Liver (tissue), 9 donors: ENCODE measurements around the gene GABRR1. TPM values are rescaled to one million over a fixed set of nuclear protein-coding genes. Genes with fewer than 3 reads are reported as not detected.

Source experiments
- DNase-seq: peaks from one replicate; pipeline ENCODE4 v3.0.0-alpha.2; 2017; ENCODE audit warnings: low spot score
- H3K27ac ChIP-seq, 2 donors: one replicate each; pipeline ENCODE4 v1.7.0; 2013; ENCODE audit warnings: inconsistent platforms in 2 of 2, low read length in 2 of 2, control low read depth in 1 of 2, low read depth in 1 of 2, mild to moderate bottlenecking in 1 of 2
- H3K27me3 ChIP-seq, 4 donors: one replicate each; pipeline versions ENCODE4 v1.6.1 to v1.7.0; 2013; ENCODE audit warnings: low read length in 3 of 4, inconsistent platforms in 1 of 4, mild to moderate bottlenecking in 1 of 4, moderate library complexity in 1 of 4; ENCODE audit not compliant: control insufficient read depth in 4 of 4, insufficient read depth in 4 of 4
- H3K36me3 ChIP-seq, 4 donors: one replicate each; pipeline versions ENCODE4 v1.6.1 to v1.7.0; 2013; ENCODE audit warnings: low read length in 3 of 4, mild to moderate bottlenecking in 3 of 4, low read depth in 1 of 4, moderate library complexity in 1 of 4; ENCODE audit not compliant: control insufficient read depth in 4 of 4, insufficient read depth in 3 of 4
- H3K4me1 ChIP-seq, 4 donors: one replicate each; pipeline versions ENCODE4 v1.6.1 to v1.7.0; 2013; ENCODE audit warnings: low read length in 3 of 4, mild to moderate bottlenecking in 3 of 4, moderate library complexity in 1 of 4; ENCODE audit not compliant: control insufficient read depth in 4 of 4, insufficient read depth in 4 of 4
- H3K4me3 ChIP-seq, 3 donors: one replicate each; pipeline versions ENCODE4 v1.6.1 to v1.7.0; 2013; ENCODE audit warnings: low read length in 3 of 3, control low read depth in 1 of 3, low read depth in 1 of 3, mild to moderate bottlenecking in 1 of 3
- H3K9ac ChIP-seq, 2 donors: one replicate each; pipeline ENCODE4 v1.7.0; 2013; ENCODE audit warnings: low read length in 2 of 2, mild to moderate bottlenecking in 2 of 2, moderate library complexity in 2 of 2, control low read depth in 1 of 2, low read depth in 1 of 2
- H3K9me3 ChIP-seq, 4 donors: one replicate each; pipeline versions ENCODE4 v1.6.1 to v1.7.0; 2013; ENCODE audit warnings: low read length in 3 of 4; ENCODE audit not compliant: control insufficient read depth in 4 of 4
- ATF3 ChIP-seq: IDR thresholded peaks from 2 replicates; pipeline ENCODE4 v1.6.1; 2016; ENCODE audit warnings: antibody characterized with exemption
- EGR1 ChIP-seq, 2 donors: IDR thresholded peaks; 2 replicates each; pipeline ENCODE4 v1.6.1; 2016 to 2018; ENCODE audit warnings: antibody characterized with exemption in 2 of 2, low read depth in 2 of 2
- FOXA1 ChIP-seq: IDR thresholded peaks from 2 replicates; pipeline ENCODE4 v1.6.1; 2016; ENCODE audit warnings: antibody characterized with exemption
- FOXA2 ChIP-seq: IDR thresholded peaks from 2 replicates; pipeline ENCODE4 v1.6.1; 2016; ENCODE audit warnings: antibody characterized with exemption
- GABPA ChIP-seq, 2 donors: IDR thresholded peaks in 1 of 2; conservative IDR thresholded peaks in 1 of 2; 2 replicates each; pipeline ENCODE4 v1.6.1; 2016; ENCODE audit warnings: antibody characterized with exemption in 2 of 2, mild to moderate bottlenecking in 1 of 2, moderate library complexity in 1 of 2
- HNF4A ChIP-seq, 2 donors: conservative IDR thresholded peaks; 2 replicates each; pipeline ENCODE4 v1.6.1; 2016; ENCODE audit warnings: antibody characterized with exemption in 2 of 2, mild to moderate bottlenecking in 2 of 2
- HNF4G ChIP-seq: IDR thresholded peaks from 2 replicates; pipeline ENCODE4 v1.6.1; 2016; ENCODE audit warnings: antibody characterized with exemption
- JUND ChIP-seq, 2 donors: IDR thresholded peaks; 2 replicates each; pipeline ENCODE4 v1.6.1; 2016; ENCODE audit warnings: antibody characterized with exemption in 2 of 2
- NR2F2 ChIP-seq: IDR thresholded peaks from 2 replicates; pipeline ENCODE4 v1.6.1; 2016; ENCODE audit warnings: antibody characterized with exemption
- RAD21 ChIP-seq, 2 donors: IDR thresholded peaks; 2 replicates each; pipeline ENCODE4 v1.6.1; 2016; ENCODE audit warnings: antibody characterized with exemption in 2 of 2, mild to moderate bottlenecking in 2 of 2
- RXRA ChIP-seq, 2 donors: IDR thresholded peaks; 2 replicates each; pipeline ENCODE4 v1.6.1; 2017 to 2018; ENCODE audit warnings: antibody characterized with exemption in 2 of 2, mild to moderate bottlenecking in 1 of 2
- SP1 ChIP-seq: IDR thresholded peaks from 2 replicates; pipeline ENCODE4 v1.6.1; 2018; ENCODE audit warnings: antibody characterized with exemption, mild to moderate bottlenecking
- TAF1 ChIP-seq: conservative IDR thresholded peaks from 2 replicates; pipeline ENCODE4 v1.6.1; 2016; ENCODE audit warnings: antibody characterized with exemption, mild to moderate bottlenecking
- YY1 ChIP-seq: IDR thresholded peaks from 2 replicates; pipeline ENCODE4 v1.6.1; 2016; ENCODE audit warnings: antibody characterized with exemption, mild to moderate bottlenecking
- ZBTB33 ChIP-seq: IDR thresholded peaks from 2 replicates; pipeline ENCODE4 v1.6.1; 2016; ENCODE audit warnings: antibody characterized with exemption
- WGBS: extraction: QIAGEN DNeasy Blood & Tissue Kit; methylation state at CpG from one replicate; pipeline ENCODE4 v1.1.7; 2013; 5-methylcytosine and 5-hydroxymethylcytosine counted together
- polyA plus RNA-seq, 2 donors: library from polyadenylated mRNA; stranded (reverse) in 1 of 2; unstranded in 1 of 2; fragments of 200-250 nt in 1 of 2; fragments of >200 nt in 1 of 2; fragmentation: Nextera tagmentation in 1 of 2; extraction: Ambion mirVana in 1 of 2; gene quantifications; one replicate each; pipeline versions ENCODE4 v1.2.1 to v1.2.3, GENCODE V29; 2013 to 2015
- total RNA-seq, 2 donors: library from RNA; depleted of rRNA; stranded (reverse); fragments of >200 nt; gene quantifications; one replicate each; pipeline ENCODE4 v1.2.3, GENCODE V29; 2014
- TF ChIP-seq, protein P1 (sequence below): IDR thresholded peaks from 2 replicates; pipeline ENCODE4 v1.6.1; 2016; ENCODE audit warnings: antibody characterized with exemption
- TF ChIP-seq, protein P2 (sequence below): IDR thresholded peaks from 2 replicates; pipeline ENCODE4 v1.6.1; 2016; ENCODE audit warnings: antibody characterized with exemption, mild to moderate bottlenecking
- TF ChIP-seq, protein P3 (sequence below): fragments of 150-350 bp; IDR thresholded peaks from 2 replicates; pipeline ENCODE4 v1.5.1; 2017; ENCODE audit warnings: improper control_type of control experiment, low read depth, low read length; ENCODE audit not compliant: missing input control
- donor health status: healthy.
- donor health status: healthy.
- donor health status: healthy.
- donor health status: healthy.
- donor health status: healthy.

Gene GABRR1
- total and polyA plus RNA-seq, 4 donors: not detected

GRCh38 chr6:89244241-89244985, 27.3 kb upstream of the GABRR1 start:
- H3K27ac ChIP-seq: no peak overlapping the region
- no peaks in the 10 kb centered on the region for H3K27me3 ChIP-seq
- 82% methylated on average over 5 of the region's 5 CpGs for WGBS
- no peaks in the 10 kb centered on the region for H3K9me3 ChIP-seq
- DNase-seq: no peak
- no peaks in the 10 kb centered on the region for H3K36me3 ChIP-seq
- no peak overlapping the region for H3K4me3 ChIP-seq
- peaks cover 0 to 3% (median 0%) of the 10 kb centered on the region in 4 donors for H3K4me1 ChIP-seq
- no peak overlapping the region for H3K9ac ChIP-seq
- TF ChIP-seq RAD21 (IDR thresholded peaks at IDR 0.05) (no peak), ZBTB33 (no peak), GABPA (IDR thresholded peaks at IDR 0.05 in 1 of 2, conservative IDR thresholded peaks at IDR 0.05 in 1 of 2) (no peak), NR2F2 (no peak), RXRA (IDR thresholded peaks at IDR 0.05) (no peak), JUND (IDR thresholded peaks at IDR 0.05) (no peak), YY1 (no peak), FOXA2 (no peak), HNF4G (no peak), TAF1 (no peak), HNF4A (conservative IDR thresholded peaks at IDR 0.05) (no peak), FOXA1 (no peak), EGR1 (IDR thresholded peaks at IDR 0.05; ENCODE audit: low read depth in 2 of 2) (no peak)
- TF ChIP-seq, protein P1, sequence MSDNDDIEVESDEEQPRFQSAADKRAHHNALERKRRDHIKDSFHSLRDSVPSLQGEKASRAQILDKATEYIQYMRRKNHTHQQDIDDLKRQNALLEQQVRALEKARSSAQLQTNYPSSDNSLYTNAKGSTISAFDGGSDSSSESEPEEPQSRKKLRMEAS: no peak
- TF ChIP-seq, protein P2, sequence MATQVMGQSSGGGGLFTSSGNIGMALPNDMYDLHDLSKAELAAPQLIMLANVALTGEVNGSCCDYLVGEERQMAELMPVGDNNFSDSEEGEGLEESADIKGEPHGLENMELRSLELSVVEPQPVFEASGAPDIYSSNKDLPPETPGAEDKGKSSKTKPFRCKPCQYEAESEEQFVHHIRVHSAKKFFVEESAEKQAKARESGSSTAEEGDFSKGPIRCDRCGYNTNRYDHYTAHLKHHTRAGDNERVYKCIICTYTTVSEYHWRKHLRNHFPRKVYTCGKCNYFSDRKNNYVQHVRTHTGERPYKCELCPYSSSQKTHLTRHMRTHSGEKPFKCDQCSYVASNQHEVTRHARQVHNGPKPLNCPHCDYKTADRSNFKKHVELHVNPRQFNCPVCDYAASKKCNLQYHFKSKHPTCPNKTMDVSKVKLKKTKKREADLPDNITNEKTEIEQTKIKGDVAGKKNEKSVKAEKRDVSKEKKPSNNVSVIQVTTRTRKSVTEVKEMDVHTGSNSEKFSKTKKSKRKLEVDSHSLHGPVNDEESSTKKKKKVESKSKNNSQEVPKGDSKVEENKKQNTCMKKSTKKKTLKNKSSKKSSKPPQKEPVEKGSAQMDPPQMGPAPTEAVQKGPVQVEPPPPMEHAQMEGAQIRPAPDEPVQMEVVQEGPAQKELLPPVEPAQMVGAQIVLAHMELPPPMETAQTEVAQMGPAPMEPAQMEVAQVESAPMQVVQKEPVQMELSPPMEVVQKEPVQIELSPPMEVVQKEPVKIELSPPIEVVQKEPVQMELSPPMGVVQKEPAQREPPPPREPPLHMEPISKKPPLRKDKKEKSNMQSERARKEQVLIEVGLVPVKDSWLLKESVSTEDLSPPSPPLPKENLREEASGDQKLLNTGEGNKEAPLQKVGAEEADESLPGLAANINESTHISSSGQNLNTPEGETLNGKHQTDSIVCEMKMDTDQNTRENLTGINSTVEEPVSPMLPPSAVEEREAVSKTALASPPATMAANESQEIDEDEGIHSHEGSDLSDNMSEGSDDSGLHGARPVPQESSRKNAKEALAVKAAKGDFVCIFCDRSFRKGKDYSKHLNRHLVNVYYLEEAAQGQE: no peak

DNA sequence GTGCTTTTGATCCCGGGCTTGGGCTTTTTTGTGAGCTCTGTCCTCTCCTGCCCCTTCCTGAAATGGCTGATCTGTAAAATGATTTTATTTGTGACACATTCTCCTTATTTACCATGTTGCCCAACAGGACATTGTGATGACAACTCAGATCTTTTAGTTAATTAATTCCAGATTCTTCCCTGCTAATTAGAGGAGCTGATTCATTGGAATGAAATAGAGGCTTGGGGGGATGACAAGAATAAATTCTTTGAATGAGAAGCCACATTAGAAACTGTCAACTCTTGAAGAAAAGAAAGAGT, 26.1 kb upstream of the GABRR1 start:
- WGBS: 73% methylated on average over 1 of the region's 1 CpG
- H3K9me3 ChIP-seq: no peaks in the 10 kb centered on the region
- no peaks in the 10 kb centered on the region for H3K36me3 ChIP-seq
- no peak overlapping the region for H3K4me3 ChIP-seq
- no peaks in the 10 kb centered on the region for H3K27me3 ChIP-seq
- DNase-seq: no peak
- no peak overlapping the region for H3K9ac ChIP-seq
- no peak overlapping the region for H3K27ac ChIP-seq
- peaks cover 0 to 3% (median 0%) of the 10 kb centered on the region in 4 donors for H3K4me1 ChIP-seq
- TF ChIP-seq ATF3 (no peak), NR2F2 (no peak), TAF1 (no peak), YY1 (no peak), JUND (IDR thresholded peaks at IDR 0.05) (no peak), HNF4A (conservative IDR thresholded peaks at IDR 0.05) (no peak), SP1 (no peak), HNF4G (no peak), GABPA (IDR thresholded peaks at IDR 0.05 in 1 of 2, conservative IDR thresholded peaks at IDR 0.05 in 1 of 2) (no peak), ZBTB33 (no peak), FOXA2 (no peak)
- TF ChIP-seq, protein P3, sequence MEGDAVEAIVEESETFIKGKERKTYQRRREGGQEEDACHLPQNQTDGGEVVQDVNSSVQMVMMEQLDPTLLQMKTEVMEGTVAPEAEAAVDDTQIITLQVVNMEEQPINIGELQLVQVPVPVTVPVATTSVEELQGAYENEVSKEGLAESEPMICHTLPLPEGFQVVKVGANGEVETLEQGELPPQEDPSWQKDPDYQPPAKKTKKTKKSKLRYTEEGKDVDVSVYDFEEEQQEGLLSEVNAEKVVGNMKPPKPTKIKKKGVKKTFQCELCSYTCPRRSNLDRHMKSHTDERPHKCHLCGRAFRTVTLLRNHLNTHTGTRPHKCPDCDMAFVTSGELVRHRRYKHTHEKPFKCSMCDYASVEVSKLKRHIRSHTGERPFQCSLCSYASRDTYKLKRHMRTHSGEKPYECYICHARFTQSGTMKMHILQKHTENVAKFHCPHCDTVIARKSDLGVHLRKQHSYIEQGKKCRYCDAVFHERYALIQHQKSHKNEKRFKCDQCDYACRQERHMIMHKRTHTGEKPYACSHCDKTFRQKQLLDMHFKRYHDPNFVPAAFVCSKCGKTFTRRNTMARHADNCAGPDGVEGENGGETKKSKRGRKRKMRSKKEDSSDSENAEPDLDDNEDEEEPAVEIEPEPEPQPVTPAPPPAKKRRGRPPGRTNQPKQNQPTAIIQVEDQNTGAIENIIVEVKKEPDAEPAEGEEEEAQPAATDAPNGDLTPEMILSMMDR: no peak
- TF ChIP-seq, protein P2: no peak
